BE2C (cell line): ENCODE measurements around the gene IL17A.

ENCODE experiments used
- DNase-seq: peaks from one replicate; pipeline ENCODE4 v3.0.0-alpha.2; 2020
- H3K27me3 ChIP-seq: fragments of 250-450 bp; sonication (Bioruptor Pico); 2 replicates; pipeline ENCODE4 v1.5.1; 2020; ENCODE audit warnings: mild to moderate bottlenecking
- H3K36me3 ChIP-seq: fragments of 250-450 bp; sonication (Bioruptor Pico); 2 replicates; pipeline ENCODE4 v1.5.1; 2020; ENCODE audit warnings: mild to moderate bottlenecking
- H3K4me1 ChIP-seq: fragments of 250-450 bp; sonication (Bioruptor Pico); 2 replicates; pipeline ENCODE4 v1.5.1; 2020
- H3K4me3 ChIP-seq: 2 replicates; pipeline ENCODE4 v1.5.1; 2011; ENCODE audit warnings: low read depth, low read length
- H3K9me3 ChIP-seq: fragments of 250-450 bp; sonication (Bioruptor Pico); 2 replicates; pipeline ENCODE4 v1.5.1; 2020
- TF ChIP-seq, protein P1 (sequence below): IDR thresholded peaks from 2 replicates; pipeline ENCODE4 v1.5.1; 2012; ENCODE audit warnings: mild to moderate bottlenecking, low read depth, low read length

IL17A gene

GRCh38 chr6:52176550-52176949, 9.6 kb upstream of the IL17A start:
- H3K36me3 ChIP-seq = no peaks in the 10 kb centered on the region
- H3K4me1 ChIP-seq = no peaks in the 10 kb centered on the region
- DNase-seq = no peak
- TF ChIP-seq, protein P1, sequence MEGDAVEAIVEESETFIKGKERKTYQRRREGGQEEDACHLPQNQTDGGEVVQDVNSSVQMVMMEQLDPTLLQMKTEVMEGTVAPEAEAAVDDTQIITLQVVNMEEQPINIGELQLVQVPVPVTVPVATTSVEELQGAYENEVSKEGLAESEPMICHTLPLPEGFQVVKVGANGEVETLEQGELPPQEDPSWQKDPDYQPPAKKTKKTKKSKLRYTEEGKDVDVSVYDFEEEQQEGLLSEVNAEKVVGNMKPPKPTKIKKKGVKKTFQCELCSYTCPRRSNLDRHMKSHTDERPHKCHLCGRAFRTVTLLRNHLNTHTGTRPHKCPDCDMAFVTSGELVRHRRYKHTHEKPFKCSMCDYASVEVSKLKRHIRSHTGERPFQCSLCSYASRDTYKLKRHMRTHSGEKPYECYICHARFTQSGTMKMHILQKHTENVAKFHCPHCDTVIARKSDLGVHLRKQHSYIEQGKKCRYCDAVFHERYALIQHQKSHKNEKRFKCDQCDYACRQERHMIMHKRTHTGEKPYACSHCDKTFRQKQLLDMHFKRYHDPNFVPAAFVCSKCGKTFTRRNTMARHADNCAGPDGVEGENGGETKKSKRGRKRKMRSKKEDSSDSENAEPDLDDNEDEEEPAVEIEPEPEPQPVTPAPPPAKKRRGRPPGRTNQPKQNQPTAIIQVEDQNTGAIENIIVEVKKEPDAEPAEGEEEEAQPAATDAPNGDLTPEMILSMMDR = no peak
- no peaks in the 10 kb centered on the region for H3K9me3 ChIP-seq
- H3K27me3 ChIP-seq = no peaks in the 10 kb centered on the region; the same call in 1 of the 2 replicates
- no peak overlapping the region for H3K4me3 ChIP-seq

GRCh38 chr6:52177961-52178360, 8.2 kb upstream of the IL17A start:
- H3K4me1 ChIP-seq = no peaks in the 10 kb centered on the region
- H3K9me3 ChIP-seq = no peaks in the 10 kb centered on the region
- no peak overlapping the region for H3K4me3 ChIP-seq
- H3K36me3 ChIP-seq = no peaks in the 10 kb centered on the region
- DNase-seq = no peak
- TF ChIP-seq, protein P1 = no peak
- H3K27me3 ChIP-seq = no peaks in the 10 kb centered on the region; the same call in 1 of the 2 replicates

GRCh38 chr6:52180787-52181558, 5.2 kb upstream of the IL17A start:
- TF ChIP-seq, protein P1 = no peak

DNA sequence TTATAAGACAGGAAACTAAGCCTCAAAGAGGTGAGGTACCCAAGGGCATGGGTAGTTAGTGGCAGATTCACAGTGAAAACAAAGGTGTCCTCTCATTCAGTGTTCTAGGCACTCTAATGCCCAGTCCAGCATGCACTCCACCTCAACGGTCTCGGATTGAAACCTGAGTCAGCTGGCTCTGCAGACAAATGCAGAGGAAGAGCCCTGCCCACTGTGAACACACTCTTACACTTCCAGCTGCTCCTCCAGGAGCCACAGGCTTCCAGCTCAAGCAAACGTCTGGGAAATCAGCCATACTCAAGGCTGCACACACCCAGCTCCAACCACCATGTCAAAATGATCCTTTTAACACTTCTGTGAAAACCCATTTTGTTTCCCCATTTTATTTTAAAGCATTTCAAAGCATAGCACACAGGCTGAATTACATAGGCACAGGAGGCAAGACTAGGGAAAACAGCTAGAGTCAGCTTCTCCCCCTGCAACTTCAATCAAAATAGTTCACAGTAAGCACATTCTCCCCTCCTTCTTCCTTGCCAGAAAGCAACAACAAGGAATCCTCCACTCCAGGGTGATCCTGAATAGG, 3.0 kb upstream of the IL17A start:
- H3K4me1 ChIP-seq = no peaks in the 10 kb centered on the region
- TF ChIP-seq, protein P1 = no peak
- no peak for DNase-seq
- H3K4me3 ChIP-seq = no peak overlapping the region
- no peaks in the 10 kb centered on the region for H3K36me3 ChIP-seq
- no peaks in the 10 kb centered on the region for H3K9me3 ChIP-seq
- H3K27me3 ChIP-seq = no peaks in the 10 kb centered on the region; the same call in none of the 2 replicates

More at GRCh38 chr6:52180787-52181558, 5.2 kb upstream of the IL17A start:
- Histone ChIP-seq H3K36me3 (no peaks in the 10 kb centered on the region), H3K9me3 (no peaks in the 10 kb centered on the region), H3K27me3 (no peaks in the 10 kb centered on the region; the same call in 1 of the 2 replicates), H3K4me1 (no peaks in the 10 kb centered on the region), H3K4me3 (no peak overlapping the region)
- no peak for DNase-seq

GRCh38 chr6:52186480-52186879, 305 bp downstream of the IL17A start:
- TF ChIP-seq, protein P1 = no peak
- Histone ChIP-seq H3K27me3 (peaks cover 18% of the 10 kb centered on the region), H3K4me3 (no peak overlapping the region), H3K9me3 (no peaks in the 10 kb centered on the region), H3K36me3 (no peaks in the 10 kb centered on the region), H3K4me1 (no peaks in the 10 kb centered on the region)
- DNase-seq = no peak

DNA sequence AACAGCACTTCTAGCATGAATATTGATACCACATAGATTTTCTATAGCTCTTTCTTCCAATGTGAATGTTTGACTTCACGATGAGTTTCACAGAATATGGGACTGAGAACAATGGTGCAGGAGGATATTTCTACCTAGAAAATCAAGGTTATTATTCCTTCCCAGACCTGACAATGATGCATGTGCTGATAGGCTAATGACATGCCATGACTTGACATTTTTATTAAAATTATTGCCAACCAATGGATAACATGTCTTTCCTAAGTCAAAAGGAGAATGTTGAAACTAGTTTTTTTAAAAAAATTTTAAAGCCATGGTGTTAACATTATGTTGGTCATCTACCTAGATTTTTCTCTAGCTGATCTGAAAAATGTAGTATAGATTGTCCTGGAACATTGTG, 923 bp downstream of the IL17A start:
- Histone ChIP-seq H3K9me3 (no peaks in the 10 kb centered on the region), H3K36me3 (no peaks in the 10 kb centered on the region), H3K27me3 (peaks cover 20% of the 10 kb centered on the region), H3K4me3 (no peak overlapping the region), H3K4me1 (no peaks in the 10 kb centered on the region)
- no peak for DNase-seq
- TF ChIP-seq, protein P1 = no peak
